Glutamatergic neuron (in vitro differentiated cells): ENCODE data around the gene CTSC. TPM values are rescaled to one million over a fixed set of nuclear protein-coding genes. Genes with fewer than 3 reads are reported as not detected.

ENCODE experiments used
- DNase-seq: peaks from one replicate; pipeline ENCODE4 v3.0.0; 2022
- H3K27ac Mint-ChIP-seq: one replicate; pipeline ENCODE4 v1.8.0; 2020; ENCODE audit warnings: mild to moderate bottlenecking, mixed read lengths, inconsistent platforms; ENCODE audit not compliant: unreplicated experiment
- H3K27me3 Mint-ChIP-seq: one replicate; pipeline ENCODE4 v1.8.0; 2020; ENCODE audit warnings: mild to moderate bottlenecking, moderate library complexity, mixed read lengths, inconsistent platforms; ENCODE audit not compliant: unreplicated experiment
- H3K36me3 Mint-ChIP-seq: one replicate; pipeline ENCODE4 v1.8.0; 2020; ENCODE audit warnings: mild to moderate bottlenecking, mixed read lengths, inconsistent platforms; ENCODE audit not compliant: unreplicated experiment
- H3K4me1 Mint-ChIP-seq: one replicate; pipeline ENCODE4 v1.8.0; 2020; ENCODE audit warnings: mild to moderate bottlenecking, low read depth, mixed read lengths, inconsistent platforms; ENCODE audit not compliant: unreplicated experiment
- H3K4me3 Mint-ChIP-seq: one replicate; pipeline ENCODE4 v1.8.0; 2020; ENCODE audit warnings: mild to moderate bottlenecking, mixed read lengths, inconsistent platforms; ENCODE audit not compliant: unreplicated experiment
- H3K9me3 Mint-ChIP-seq: one replicate; pipeline ENCODE4 v1.8.0; 2020; ENCODE audit warnings: mild to moderate bottlenecking, moderate library complexity, mixed read lengths, inconsistent platforms; ENCODE audit not compliant: unreplicated experiment
- total RNA-seq: library from RNA; stranded (reverse); fragmentation: NEBNext Ultra II Directional; extraction: Animal tissue kit (Norgen Biotek cat#: 25700); gene quantifications from one replicate; pipeline ENCODE4 v1.2.1, GENCODE V29; 2021; ENCODE audit not compliant: unreplicated experiment
- TF ChIP-seq, protein P1 (sequence below): fragments of 200-600 bp; sonication (generic); IDR thresholded peaks from one replicate; pipeline ENCODE4 v1.5.0; 2021; ENCODE audit not compliant: partially characterized antibody, unreplicated experiment

CTSC gene
- total RNA-seq, 1 donor from 2014 or later = 27.4 TPM

DNA sequence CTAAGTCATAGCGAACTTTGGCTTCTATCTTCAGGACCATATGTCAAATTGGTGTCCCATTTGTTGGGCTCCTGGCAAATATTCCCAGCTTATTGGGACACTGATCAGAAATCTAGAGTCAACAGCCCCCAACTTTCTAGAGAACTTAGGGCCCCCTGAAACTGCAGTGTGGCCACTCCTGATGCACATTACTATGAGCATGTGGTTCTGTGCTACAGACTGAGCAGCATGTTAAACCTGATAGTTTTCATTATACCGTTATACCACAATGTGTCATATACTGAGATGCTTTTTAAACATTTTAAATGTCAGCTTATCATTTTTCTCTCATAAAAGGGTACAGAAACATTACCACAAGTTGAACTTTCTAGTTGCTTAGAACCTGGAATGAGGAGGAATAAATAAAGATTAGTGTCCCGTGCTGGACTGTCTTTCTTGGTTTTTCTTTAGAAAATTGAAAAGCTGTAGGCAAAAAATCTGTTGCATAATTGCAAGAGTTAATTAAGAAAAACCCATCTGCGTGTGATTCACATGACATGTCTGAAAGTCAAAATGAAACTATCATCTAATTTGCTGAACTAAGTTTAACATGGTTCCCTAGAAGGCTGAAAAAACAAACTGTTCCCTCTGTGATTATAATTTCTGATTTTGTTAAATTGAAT lies 16.4 kb upstream of the CTSC start:
- TF ChIP-seq, protein P1, sequence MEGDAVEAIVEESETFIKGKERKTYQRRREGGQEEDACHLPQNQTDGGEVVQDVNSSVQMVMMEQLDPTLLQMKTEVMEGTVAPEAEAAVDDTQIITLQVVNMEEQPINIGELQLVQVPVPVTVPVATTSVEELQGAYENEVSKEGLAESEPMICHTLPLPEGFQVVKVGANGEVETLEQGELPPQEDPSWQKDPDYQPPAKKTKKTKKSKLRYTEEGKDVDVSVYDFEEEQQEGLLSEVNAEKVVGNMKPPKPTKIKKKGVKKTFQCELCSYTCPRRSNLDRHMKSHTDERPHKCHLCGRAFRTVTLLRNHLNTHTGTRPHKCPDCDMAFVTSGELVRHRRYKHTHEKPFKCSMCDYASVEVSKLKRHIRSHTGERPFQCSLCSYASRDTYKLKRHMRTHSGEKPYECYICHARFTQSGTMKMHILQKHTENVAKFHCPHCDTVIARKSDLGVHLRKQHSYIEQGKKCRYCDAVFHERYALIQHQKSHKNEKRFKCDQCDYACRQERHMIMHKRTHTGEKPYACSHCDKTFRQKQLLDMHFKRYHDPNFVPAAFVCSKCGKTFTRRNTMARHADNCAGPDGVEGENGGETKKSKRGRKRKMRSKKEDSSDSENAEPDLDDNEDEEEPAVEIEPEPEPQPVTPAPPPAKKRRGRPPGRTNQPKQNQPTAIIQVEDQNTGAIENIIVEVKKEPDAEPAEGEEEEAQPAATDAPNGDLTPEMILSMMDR = no peak
- no peaks in the 10 kb centered on the region for H3K4me1 Mint-ChIP-seq
- H3K27me3 Mint-ChIP-seq = no peaks in the 10 kb centered on the region
- no peak for DNase-seq
- no peak overlapping the region for H3K4me3 Mint-ChIP-seq
- no peak overlapping the region for H3K27ac Mint-ChIP-seq
- no peaks in the 10 kb centered on the region for H3K9me3 Mint-ChIP-seq
- H3K36me3 Mint-ChIP-seq = no peaks in the 10 kb centered on the region

DNA sequence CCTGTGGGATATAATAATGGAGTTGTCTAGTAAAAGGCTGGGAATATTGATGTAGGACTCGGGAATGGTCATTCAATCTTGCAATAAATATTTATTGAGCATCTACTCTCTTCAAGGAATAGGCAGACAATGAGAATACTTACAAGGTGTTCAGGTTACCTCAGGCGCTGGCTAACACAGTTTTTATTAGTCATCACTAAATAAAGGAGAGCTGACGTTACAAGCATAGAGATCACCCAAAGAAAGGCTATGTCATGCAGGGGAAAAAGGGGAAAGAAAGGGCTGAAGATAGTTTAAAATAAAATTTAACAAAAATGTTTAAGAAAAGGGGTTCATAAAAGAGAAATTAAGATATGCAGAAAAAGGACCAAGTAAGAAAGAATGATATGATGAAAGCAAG lies 15.8 kb upstream of the CTSC start:
- Mint-ChIP-seq H3K27ac (no peak overlapping the region), H3K36me3 (no peaks in the 10 kb centered on the region), H3K9me3 (no peaks in the 10 kb centered on the region), H3K4me1 (no peaks in the 10 kb centered on the region), H3K27me3 (no peaks in the 10 kb centered on the region), H3K4me3 (no peak overlapping the region)
- no peak for DNase-seq
- TF ChIP-seq, protein P1 = no peak

DNA sequence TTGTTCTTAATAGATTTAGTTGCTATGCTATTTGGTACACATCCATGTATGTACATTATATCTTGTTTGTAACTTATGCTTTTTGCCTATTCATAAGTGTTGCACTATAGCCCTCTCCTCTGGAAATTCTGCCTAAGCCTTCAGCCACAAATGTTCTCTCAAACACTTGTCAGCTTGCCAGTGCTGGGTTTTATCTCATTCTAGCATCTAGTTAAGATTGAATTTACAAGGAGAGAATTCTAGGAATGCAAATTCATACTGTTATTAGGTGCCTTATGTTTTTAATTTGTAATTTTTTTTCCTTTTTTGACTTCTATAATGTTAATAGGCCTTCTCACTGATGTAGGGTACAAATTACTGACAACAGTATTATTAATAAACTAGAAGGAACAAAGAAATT lies 14.6 kb upstream of the CTSC start:
- TF ChIP-seq, protein P1 = no peak
- no peaks in the 10 kb centered on the region for H3K27me3 Mint-ChIP-seq
- H3K9me3 Mint-ChIP-seq = no peaks in the 10 kb centered on the region
- DNase-seq = no peak
- no peaks in the 10 kb centered on the region for H3K4me1 Mint-ChIP-seq
- H3K36me3 Mint-ChIP-seq = no peaks in the 10 kb centered on the region
- H3K27ac Mint-ChIP-seq = no peak overlapping the region
- H3K4me3 Mint-ChIP-seq = no peak overlapping the region

DNA sequence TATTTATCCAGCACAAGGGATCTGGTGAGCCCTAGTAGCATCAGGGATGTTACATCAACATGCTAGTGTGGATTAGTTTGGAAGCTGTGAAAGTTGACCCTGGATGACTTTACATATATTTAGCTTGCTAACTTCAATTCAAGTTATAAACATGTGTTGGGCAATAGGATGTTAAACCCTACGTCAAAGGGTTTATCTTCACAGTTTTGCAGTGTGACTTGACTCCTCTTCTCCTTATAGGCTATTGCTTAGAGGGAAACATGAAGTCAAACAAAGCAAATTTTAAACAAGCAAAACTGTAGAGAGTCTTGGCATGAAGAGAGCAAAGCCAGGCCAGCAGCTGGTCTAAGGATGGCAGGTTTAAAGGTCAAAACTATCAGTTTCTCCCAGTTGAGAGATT lies 11.3 kb upstream of the CTSC start:
- Mint-ChIP-seq H3K4me1 (no peaks in the 10 kb centered on the region), H3K27me3 (no peaks in the 10 kb centered on the region), H3K4me3 (no peak overlapping the region), H3K9me3 (no peaks in the 10 kb centered on the region), H3K27ac (no peak overlapping the region), H3K36me3 (no peaks in the 10 kb centered on the region)
- no peak for DNase-seq
- TF ChIP-seq, protein P1 = no peak

DNA sequence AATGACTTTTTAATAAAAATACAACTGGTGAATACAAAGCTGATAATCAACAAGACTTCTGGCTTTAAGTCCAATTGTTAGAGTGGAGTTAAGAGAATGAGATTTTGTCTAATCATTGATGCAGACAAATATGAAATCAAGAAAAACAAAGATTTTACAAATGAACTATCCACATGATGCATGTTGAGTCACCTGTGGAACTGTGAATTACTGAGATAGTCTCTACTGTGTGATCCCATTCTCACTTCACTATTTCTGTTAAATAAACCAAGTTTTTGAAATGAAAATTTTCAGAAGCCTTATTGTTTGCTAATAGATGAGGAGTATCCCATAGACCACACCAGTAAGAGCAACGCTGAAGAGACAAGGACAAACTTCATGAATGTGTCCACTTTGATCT lies 8.4 kb upstream of the CTSC start:
- no peak for DNase-seq

More for the DNA sequence above, 8.4 kb upstream of the CTSC start:
- Mint-ChIP-seq H3K27me3 (no peaks in the 10 kb centered on the region), H3K36me3 (no peaks in the 10 kb centered on the region), H3K4me1 (no peaks in the 10 kb centered on the region), H3K4me3 (no peak overlapping the region), H3K27ac (no peak overlapping the region), H3K9me3 (no peaks in the 10 kb centered on the region)
- TF ChIP-seq, protein P1 = no peak
